DMS53 treated with DMSO at 0.1 percent for 48 hours (cell line): ENCODE data around the gene FAM210B.
A peak's percentile ranks its signal among the peaks of the same experiment; 100 is the strongest.
"Not testable (repeated sequence)": the region's sequence is repeated elsewhere in the genome, so short reads cannot be mapped to it uniquely, and the experiment has no call there.

ENCODE experiments used
- DNase-seq: peaks from one replicate; lab custom pipeline; 2025; ENCODE audit not compliant: unreplicated experiment; lab: John Stamatoyannopoulos, UW

The FAM210B gene, protein sequence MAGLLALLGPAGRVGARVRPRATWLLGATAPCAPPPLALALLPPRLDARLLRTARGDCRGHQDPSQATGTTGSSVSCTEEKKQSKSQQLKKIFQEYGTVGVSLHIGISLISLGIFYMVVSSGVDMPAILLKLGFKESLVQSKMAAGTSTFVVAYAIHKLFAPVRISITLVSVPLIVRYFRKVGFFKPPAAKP

DNA sequence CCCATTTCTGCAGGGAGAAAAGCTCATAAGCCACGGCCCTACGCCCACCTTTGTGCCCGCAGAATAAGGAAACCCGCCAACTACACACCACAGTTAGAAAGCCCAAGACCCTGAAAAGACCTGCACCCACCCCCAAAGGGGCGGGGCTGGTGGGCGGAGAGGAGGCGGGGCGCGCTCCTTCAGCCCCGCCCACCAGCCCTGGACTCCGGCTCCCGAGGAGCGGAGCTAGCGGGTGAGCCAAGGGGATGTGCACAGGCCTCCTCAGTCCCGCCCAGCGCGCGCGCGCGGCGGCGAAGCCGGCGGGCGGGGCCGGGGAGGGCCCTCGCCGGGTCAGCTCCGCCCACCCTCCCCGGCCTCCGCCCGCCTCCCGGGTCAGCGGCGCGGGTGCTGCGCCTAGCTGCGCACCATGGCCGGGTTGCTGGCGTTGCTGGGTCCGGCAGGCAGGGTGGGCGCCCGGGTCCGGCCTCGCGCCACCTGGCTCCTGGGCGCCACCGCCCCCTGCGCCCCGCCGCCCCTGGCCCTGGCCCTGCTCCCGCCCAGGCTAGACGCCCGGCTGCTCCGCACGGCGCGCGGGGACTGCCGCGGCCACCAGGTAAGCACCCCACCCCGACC, at the start of gene FAM210B:
FAM210B (plus strand) TSS at position 375 of the 612 bp plus-strand sequence; CDS start at position 407, 32 bp downstream.
- peak; percentile 64 for DNase-seq

DNA sequence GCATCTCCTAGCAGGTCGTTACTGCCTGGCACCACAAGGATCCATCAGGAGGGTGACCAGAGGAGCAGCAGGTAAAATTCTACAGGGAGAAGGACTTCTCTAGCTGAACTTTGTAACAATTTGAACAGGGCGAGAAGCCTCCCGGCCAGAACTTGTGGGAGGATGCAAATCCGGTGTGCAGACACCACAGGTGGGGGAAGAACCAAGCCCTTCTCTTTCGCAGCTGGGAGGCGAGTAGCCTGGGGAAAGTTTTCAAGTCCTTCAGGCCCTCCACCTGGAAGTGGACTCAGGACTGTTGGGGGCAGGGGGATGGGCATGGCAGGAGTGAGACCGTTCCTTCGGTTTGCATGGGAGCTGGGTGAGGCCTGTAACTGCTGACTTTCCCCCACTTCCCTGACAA, 42.7 kb upstream of the FAM210B start:
- DNase-seq = no peak

DNA sequence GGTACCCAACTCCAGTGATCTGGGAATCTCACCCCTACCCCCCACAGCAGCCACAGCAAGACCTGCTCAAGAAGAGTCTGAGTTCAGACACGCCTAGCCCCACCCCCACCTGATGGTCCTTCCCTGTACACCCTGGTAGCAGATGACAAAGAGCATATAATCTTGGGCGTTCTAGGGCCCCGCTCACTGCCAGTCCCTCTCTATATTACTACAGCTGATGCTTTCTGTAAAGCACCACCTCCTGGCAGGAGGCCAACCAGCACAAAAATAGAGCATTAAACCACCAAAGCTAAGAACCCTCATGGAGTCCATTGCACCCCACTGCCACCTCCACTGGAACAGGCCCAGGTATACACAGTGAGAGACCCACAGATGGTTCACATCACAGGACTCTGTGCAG, 42.3 kb upstream of the FAM210B start:
- DNase-seq = no peak

DNA sequence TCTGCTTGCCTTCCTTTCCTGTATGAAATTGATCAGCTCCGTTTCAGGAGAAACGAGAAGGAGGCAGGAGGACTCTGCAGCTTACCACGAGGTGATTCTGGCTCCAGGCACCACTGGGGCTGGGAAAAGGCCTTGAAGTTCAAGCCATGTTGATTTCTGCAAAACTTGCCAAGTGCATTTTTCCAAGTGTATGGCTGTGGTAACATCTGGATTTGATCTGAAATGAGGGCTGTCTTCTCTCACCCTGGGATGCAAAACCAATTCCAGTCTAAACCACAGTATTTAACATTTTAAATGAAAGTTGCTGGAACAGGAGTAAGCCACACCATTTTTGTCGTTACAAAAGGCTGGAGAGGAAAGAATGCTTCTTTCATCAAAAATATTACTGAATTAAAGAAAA, 36.1 kb upstream of the FAM210B start:
- DNase-seq = no peak

DNA sequence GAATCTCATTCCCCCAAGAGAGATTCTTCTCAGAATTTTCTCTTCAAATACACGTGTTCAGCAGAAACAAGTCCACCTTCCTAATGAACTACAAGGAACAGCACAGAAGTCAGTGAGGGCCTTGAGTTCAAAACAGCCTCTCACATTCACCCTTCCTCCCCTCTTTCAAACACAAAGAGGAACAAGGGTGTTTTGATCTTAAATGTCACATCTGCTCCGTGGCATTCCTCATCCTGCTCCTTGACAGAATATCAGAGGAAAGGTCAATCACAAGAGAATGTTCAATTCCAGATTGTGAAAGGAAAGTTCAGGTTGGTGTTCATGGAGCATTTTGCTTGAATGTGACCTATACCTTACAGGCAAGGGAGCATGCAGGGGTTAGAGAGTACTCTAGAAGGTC, 35.6 kb upstream of the FAM210B start:
- DNase-seq = no peak

DNA sequence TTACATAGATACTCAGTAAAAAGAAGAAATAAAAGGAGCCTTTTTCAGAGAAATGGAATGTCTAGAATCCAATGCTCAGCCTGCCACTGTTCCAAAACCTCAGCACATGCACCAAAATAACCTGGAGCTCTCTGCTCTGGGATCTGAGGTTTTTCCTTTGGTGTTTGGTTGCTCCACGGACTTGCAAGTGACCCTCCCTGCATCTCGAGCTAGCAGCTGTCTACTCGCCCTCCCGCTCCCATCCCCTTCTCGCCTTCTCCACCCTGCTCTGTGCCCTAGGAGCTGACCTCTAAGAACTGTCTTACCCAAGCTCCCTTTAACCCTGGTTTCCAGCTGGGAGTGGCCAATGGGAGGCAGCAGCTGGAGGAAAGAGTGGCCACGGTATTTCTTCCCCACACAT, 35.1 kb upstream of the FAM210B start:
- no peak for DNase-seq

DNA sequence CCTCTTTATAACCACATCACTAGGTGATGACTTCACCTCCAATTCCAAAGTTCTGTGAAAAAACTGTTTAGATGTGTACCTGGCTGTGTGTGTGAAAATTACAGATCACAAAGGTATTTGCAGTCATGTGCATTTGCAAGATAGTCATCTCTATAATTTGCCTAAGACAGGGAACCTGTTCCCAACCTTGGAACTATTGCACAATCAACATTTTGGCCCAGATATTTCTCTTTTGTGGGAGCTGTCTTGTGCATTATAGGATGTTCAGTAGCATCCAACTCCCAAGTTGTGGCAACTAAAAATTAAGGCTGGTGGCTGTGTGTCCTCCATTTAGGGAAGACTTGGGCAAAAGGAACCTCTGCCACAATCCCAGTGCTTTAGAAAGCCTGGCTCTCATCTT, 34.0 kb upstream of the FAM210B start:
- no peak for DNase-seq

DNA sequence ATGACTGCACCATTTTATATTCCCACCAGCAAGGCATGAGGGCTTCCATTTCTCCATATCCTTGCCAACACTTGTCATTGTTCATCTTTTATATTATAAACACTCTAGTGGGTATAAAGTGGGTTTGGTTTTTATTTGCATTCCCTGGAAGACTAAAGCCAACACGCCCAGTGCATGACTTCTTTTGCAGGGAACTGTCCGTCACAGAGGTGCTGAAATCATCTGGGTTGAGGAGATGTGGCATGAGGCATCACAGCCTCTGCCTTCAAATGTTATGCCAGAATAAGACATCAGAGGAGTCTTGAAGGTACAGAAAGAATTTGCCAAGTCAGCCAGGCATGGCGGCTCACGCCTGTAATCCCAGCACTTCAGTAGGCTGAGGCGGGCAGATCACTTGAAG, 29.9 kb upstream of the FAM210B start:
- no peak for DNase-seq

DNA sequence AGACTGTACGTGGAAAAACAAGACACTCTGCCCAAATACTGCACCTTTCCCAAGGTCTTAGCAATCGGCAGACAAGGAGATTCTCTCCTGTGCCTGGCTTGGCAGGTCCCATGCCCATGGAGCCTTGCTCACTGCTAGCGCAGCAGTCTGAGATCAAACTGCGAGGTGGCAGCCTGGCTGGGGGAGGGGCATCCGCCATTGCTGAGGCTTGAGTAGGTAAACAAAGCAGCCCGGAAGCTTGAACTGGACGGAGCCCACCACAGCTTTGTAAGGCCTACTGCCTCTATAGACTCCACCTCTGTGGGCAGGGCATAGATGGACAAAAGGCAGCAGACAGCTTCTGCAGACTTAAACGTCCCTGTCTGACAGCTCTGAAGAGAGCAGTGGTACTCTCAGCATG, 22.1 kb upstream of the FAM210B start:
- DNase-seq = not testable (repeated sequence)

DNA sequence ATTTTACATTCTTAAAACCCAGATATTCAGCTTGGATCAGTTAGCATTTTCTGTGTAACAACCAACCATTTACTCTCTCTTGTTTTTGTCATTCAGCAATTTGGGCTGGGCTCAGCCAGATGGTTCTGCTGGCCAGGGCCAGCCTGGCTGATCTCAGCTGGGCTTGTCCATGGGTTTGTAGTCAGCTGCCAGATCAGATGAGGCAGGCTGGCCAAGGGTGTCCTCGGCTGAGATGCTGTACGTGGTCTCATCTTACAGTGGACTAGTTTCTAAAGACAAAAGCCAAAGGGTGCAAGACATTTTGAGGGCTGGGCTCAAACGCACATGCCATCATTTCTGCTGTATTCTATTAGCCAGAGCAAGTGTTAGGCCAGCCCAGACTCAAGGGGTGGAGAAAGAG, 16.0 kb upstream of the FAM210B start:
- DNase-seq = no peak

DNA sequence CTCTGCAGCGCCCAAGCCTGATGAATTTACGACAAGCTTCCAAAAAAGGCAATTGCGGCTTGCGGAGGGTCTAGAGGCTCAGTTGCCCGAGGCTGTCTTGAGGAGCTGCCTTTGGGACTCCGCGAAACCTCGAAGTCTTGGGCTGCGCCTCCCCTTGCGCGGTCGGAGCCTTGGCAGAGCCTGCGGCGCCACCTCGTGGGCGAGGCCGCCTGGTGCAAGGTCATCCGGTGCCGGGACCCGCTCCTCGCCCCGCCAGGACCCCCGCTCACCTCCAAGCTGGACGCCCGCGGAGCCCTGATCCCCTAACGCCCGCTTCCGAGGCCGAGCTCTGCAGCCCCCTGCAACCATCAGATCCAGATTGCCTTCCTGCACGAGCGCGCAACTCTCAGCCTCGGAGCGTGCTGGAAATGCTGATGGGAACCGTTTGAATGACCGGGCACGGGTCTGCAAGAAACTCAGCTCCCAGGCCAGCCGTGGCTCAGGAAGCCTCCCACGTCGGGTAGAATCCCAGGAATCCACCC, 14.9 kb upstream of the FAM210B start:
- no peak for DNase-seq

DNA sequence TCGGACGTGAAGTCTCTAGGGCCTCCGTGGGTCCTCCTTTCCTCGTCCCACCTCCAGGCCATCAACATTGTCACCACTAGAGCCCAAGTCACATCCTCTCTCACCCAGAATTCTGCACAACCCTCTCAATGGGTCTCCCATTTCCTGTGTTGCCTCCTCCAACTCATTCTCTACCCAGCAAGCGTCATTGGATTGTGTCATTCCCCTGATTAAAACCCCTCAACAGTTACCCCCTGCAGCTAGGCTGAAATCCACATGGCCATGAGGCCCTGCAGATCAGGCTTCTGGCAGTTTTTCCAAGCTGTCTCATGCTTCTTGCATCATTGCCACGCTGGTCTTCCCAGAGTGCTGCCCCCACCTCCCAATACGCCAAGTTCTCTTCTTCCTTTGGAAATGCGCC, 12.9 kb upstream of the FAM210B start:
- no peak for DNase-seq

DNA sequence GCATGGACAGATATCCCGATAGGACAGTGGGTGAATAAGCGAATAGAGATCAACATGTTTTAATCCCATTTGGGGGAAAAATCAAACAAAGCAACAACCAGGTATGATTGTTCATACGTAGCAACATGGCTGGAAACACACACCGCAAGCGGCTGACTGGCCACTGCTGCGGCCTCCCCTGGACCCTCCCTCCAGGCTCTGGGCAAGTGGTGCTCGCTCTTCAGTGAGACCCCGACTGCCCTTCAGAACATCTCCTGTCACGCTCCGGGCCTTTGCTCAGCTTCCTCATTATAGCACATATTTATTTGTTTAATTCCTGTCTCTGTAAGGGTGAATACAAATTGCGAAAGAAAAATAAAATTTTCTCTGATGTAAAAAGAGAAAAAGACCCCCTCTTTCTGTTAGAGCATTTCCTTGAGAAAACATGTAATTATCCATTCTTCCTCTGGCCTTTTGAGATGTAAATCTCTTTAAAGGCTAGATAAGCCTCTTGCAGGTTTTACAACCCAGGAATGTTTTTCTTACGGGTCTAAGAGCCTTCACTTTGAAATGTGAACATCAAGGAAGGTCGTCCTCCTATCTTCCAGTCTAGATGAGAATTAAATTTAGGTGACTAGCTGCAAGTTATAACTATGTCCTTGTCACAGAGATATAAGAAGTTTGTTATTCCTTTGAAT, 11.0 kb upstream of the FAM210B start:
- no peak for DNase-seq

DNA sequence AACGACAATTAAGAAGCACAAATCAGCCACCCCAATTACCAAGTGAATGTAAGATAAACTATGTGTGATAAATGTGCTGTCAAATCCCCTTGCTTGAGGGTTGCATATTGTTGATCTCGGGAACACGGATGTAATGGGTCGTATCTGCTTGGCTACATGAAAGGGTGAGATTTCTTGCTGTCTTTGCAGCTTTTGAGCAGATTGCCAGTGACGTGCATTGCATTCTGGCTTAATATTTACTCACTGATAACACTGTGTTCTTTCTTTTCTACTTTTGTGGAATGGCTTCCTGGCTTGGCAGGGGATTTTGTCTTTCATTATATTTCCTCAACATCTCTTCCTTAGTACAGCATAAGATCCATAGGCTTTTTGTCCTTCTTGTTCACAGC, 10.5 kb upstream of the FAM210B start:
- DNase-seq = no peak

DNA sequence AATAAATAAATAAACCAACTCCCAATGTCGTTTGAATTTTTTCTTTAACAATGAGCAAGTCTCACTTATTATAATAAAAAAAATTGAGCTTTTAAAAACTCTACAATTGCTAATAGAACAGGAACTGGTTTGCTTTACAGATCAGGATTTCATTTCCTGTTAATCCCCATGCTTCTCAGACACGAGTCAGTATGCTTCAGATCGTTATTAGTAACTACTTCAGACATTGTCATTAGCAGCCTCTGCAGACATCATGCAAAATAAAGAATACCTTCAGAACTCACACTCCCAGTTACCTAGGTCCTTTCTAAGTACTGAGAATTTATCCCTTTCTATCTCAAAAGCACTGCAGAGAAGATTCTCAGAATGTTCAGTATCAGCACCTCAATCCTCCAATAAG, 10.0 kb upstream of the FAM210B start:
- no peak for DNase-seq

DNA sequence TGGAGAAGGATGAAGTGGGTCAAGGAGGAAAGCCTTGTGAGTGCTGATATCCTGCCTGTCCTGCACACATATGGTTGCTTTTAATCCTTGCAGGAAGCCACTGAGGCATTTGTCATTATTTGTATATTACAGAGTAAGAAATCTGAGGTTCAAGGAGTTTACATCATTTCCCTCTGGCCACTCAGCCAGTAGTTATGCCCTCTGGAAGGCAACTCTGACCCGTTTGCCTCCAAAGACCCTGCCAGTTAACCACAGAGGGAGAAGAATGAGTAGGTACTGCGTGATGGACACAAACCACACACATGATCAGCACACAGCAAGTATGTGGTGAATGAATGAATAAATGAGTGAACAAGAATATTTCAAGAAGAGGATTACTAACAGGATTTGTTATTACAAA, 7.9 kb upstream of the FAM210B start:
- no peak for DNase-seq

DNA sequence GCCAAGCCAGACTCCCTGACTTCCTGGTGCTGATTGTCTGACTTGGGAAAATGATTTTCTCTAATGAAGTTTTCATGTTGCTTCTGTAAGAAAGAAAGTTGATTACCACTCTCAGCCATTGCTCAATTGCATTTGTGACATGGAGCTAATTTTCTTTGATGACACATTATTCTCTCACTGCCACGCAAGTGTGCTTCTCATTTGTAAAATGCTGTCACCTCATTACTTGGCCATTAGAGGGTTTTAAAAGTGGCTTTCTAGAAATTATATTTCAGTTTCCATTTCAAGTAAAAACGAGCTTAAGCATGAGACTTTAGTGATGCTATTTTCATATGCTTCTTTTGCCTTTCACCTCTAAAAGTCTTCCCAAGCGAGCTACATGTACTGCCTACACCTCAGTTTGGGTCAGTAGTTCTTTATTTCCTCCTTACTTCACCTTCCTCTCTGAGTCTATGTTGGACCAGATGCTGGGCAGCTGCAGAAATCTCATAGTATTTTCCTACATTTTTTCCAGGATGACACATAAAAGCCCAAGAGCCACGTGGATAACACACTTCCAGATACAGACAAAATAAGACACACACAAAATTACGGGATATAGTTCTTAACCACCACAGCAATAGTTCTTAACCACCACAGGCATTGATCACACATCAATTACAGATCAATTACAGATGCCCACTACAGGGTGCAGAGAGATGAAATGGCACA, 6.3 kb upstream of the FAM210B start:
- no peak for DNase-seq

DNA sequence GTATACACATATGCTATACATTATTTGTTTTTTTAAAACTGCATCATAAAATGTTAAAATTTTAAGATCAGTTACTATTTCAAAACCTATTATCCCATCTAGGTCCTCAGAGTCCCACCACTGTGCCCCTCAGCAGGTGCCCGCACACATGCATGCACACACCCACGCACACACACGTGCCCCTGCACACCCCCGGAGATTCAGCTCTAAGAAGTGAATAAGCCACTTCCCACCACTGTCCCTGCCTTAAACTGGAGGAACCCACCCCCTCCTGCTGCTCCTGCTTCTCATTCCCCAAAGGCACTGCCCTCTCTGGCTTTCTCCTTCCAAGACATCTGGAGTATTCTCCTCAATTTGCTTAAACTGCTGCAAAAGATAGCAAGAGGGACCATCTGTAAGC, 5.4 kb upstream of the FAM210B start:
- no peak for DNase-seq

DNA sequence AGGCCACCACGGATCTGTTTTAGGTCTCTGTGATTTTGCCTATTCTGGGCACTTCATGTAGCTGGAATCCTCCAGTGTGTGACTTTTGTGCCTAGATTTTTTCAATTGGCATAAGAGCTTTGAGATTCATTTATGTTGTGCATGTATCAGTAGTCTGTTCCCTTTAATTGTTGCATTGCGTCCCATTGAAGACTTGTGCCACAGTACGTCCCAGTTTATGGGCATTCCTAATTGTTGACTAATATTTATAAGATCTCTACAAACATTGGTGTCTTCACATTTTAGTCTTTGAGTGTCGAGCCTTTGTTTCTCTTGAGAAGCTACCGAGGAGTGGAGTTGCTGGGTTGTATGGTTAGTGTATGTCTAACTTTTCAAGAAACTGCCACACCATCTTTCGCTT, 704 bp upstream of the FAM210B start:
- DNase-seq = no peak

DNA sequence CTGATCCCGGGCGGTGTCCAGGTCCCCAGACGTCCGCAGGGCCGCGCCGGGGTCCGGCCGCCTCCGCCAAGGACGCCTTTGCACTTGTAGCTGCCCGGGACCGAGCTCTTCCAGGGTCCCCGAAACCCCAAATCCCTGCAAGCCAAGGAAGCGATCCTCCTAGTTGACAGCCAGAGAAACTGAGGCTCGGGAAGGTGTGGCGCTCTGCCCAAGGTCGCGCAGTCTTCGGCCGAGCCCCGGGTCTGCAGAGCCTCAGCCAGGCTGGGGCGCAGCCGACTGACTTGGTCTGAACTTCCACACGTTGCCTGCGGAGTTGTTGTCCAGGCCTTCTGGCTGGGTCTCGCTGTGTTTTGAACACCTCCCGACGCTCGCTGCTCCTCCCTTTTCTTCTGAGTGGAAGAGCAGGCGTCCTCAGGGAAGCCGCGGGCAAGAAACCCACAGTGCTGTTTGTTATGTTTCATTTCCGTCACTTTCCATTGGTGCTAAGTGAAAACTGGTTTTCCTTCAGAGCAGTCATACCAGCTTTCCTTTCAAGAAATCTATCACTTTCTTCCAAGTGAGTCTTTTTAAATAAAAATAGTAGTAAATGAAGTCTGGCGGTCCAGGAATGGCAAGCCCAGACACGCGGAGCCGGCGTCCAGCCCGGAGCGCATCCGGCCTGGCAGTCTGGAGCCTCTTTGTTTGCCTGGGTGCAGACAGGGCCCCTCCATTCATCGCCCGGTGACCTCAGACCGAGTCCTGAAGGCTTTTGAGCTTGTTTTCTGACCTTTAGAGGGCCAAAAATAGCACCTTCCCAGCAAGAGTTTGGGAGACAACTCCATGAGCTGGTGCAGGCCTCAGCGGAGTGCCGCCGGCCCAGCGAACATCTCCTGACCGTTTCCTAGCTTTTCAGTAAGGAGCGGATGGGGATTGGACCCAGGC, 698 bp downstream of the FAM210B start:
- no peak for DNase-seq
